Naive thymus-derived CD4-positive, alpha-beta T cell (primary cell): ENCODE data around the gene SPDYE9. TPM values are rescaled to one million over a fixed set of nuclear protein-coding genes. Genes with fewer than 3 reads are reported as not detected.
"Not testable (repeated sequence)": the region's sequence is repeated elsewhere in the genome, so short reads cannot be mapped to it uniquely, and the experiment has no call there.

Experiments
- ATAC-seq: fragments of 150-1000 bp; cut with Tn5 transposase; 2 replicates; pipeline ENCODE4 v1.10.0; 2021; ENCODE audit warnings: mild to moderate bottlenecking, moderate library complexity
- CTCF ChIA-PET: fragments of 350-600 bp; sonication (Branson Sonifier 250); formaldehyde crosslinking; loops from one replicate; lab custom pipeline; 2021; ENCODE audit warnings: antibody characterized with exemption; lab: Charles Lee
- POLR2A ChIA-PET: fragments of 350-600 bp; sonication (Branson Sonifier 250); formaldehyde crosslinking; loops from one replicate; lab custom pipeline; 2021; ENCODE audit warnings: antibody characterized with exemption, inconsistent platforms; lab: Charles Lee
- DNase-seq, 9 donors: peaks; one replicate each; pipeline versions ENCODE4 v3.0.0 to v3.0.0-alpha.2; 2020 to 2022; ENCODE audit warnings: mixed read lengths in 1 of 9
- H3K27ac ChIP-seq: one replicate; pipeline ENCODE4 v1.7.0; 2013; ENCODE audit warnings: mild to moderate bottlenecking, low read depth, low read length, moderate library complexity
- H3K27me3 ChIP-seq, 2 donors: one replicate each; pipeline ENCODE4 v1.7.0; 2013; ENCODE audit warnings: low read length in 2 of 2, mild to moderate bottlenecking in 2 of 2, moderate library complexity in 2 of 2; ENCODE audit not compliant: control insufficient read depth in 2 of 2, insufficient read depth in 2 of 2
- H3K36me3 ChIP-seq, 3 experiments: 1 replicate in 2 of 3; 2 replicates in 1 of 3; pipeline ENCODE4 v1.7.0; 2013; ENCODE audit warnings: low read length in 3 of 3, mild to moderate bottlenecking in 3 of 3, moderate library complexity in 1 of 3; ENCODE audit not compliant: insufficient read depth in 3 of 3, control insufficient read depth in 2 of 3
- H3K4me1 ChIP-seq, 2 donors: one replicate each; pipeline ENCODE4 v1.7.0; 2013; ENCODE audit warnings: low read length in 2 of 2, mild to moderate bottlenecking in 2 of 2, moderate library complexity in 1 of 2; ENCODE audit not compliant: control insufficient read depth in 2 of 2, insufficient read depth in 2 of 2
- H3K4me3 ChIP-seq: 2 replicates; pipeline ENCODE4 v1.7.0; 2013; ENCODE audit warnings: mild to moderate bottlenecking, low read length
- H3K9me3 ChIP-seq, 3 experiments: 1 replicate in 2 of 3; 2 replicates in 1 of 3; pipeline ENCODE4 v1.7.0; 2013; ENCODE audit warnings: low read length in 3 of 3; ENCODE audit not compliant: control insufficient read depth in 2 of 3
- H3K27ac Mint-ChIP-seq, 9 donors: one replicate each; pipeline ENCODE4 v1.8.0; 2020 to 2022; ENCODE audit warnings: mixed read lengths in 9 of 9, mild to moderate bottlenecking in 8 of 9, moderate library complexity in 5 of 9, inconsistent platforms in 2 of 9
- H3K27me3 Mint-ChIP-seq, 5 donors: one replicate each; pipeline ENCODE4 v1.8.0; 2021 to 2022; ENCODE audit warnings: mixed read lengths in 5 of 5, mild to moderate bottlenecking in 1 of 5
- H3K36me3 Mint-ChIP-seq, 5 donors: one replicate each; pipeline ENCODE4 v1.8.0; 2020 to 2022; ENCODE audit warnings: mixed read lengths in 5 of 5, mild to moderate bottlenecking in 3 of 5, inconsistent platforms in 1 of 5
- H3K4me1 Mint-ChIP-seq, 7 donors: one replicate each; pipeline ENCODE4 v1.8.0; 2020 to 2022; ENCODE audit warnings: mixed read lengths in 7 of 7, mild to moderate bottlenecking in 3 of 7, inconsistent platforms in 1 of 7
- H3K4me3 Mint-ChIP-seq, 10 donors: one replicate each; pipeline ENCODE4 v1.8.0; 2020 to 2022; ENCODE audit warnings: mild to moderate bottlenecking in 10 of 10, mixed read lengths in 10 of 10, moderate library complexity in 6 of 10, inconsistent platforms in 2 of 10
- H3K9me3 Mint-ChIP-seq, 11 donors: one replicate each; pipeline ENCODE4 v1.8.0; 2020 to 2022; ENCODE audit warnings: mixed read lengths in 11 of 11, mild to moderate bottlenecking in 4 of 11, inconsistent platforms in 1 of 11, moderate library complexity in 1 of 11
- intact Hi-C, 2 donors: fragments of 100-400 bp; cut with micrococcal nuclease; formaldehyde crosslinking; loops; one replicate each; pipeline ENCODE4 v1.15.1; 2023
- polyA plus RNA-seq, 2 donors: library from polyadenylated mRNA; unstranded; fragments of 300-500 nt; fragmentation: Illumina TruSeq; gene quantifications; one replicate each; pipeline ENCODE4 v1.2.3, GENCODE V29; 2021
- total RNA-seq, 6 experiments: library from RNA in 5 of 6; stranded (reverse) in 5 of 6; gene quantifications; 1 replicate in 5 of 6; 2 replicates in 1 of 6; pipeline ENCODE4 v1.2.3 and lab custom pipeline; 2021 to 2026

SPDYE9 gene
- total and polyA plus RNA-seq, 7 experiments from 2014 or later: 0.08 TPM; not detected in 6

DNA sequence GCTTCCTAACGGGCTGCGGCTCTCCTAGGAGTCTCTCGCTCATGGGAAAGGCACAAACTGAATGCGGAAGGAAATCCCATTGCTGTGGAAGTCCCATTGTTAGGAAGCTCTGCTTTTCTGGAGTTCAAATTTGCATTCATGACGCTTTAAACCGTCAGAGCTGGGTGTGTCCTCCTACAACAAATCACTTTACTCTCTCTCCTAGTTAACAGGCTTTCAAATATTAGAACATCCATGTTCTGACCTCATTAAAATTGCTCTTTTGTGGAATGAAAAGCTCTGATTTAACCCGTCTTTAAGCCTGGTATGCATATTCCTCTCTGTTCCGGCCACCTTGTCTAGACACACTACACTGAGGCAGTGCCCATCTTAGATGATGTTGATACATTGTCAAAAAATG lies 28.0 kb downstream of the SPDYE9 start, which contains the start of gene SPDYE11:
TSS of gene SPDYE11 (minus strand) at position 101 of the 400 bp plus-strand sequence. CDS start 1,800 bp downstream, outside the sequence.
- H3K4me3 Mint-ChIP-seq, H3K9me3 ChIP-seq, H3K27me3 ChIP-seq, CTCF ChIA-PET, H3K4me1 Mint-ChIP-seq, H3K27ac Mint-ChIP-seq, DNase-seq, H3K9me3 Mint-ChIP-seq, H3K27ac ChIP-seq, H3K36me3 ChIP-seq, H3K27me3 Mint-ChIP-seq, intact Hi-C loops, POLR2A ChIA-PET, ATAC-seq, H3K4me1 ChIP-seq, H3K4me3 ChIP-seq, H3K36me3 Mint-ChIP-seq: not testable (repeated sequence)

- H3K36me3 ChIP-seq, intact Hi-C loops, H3K27me3 ChIP-seq, POLR2A ChIA-PET, H3K9me3 ChIP-seq, H3K9me3 Mint-ChIP-seq, ATAC-seq, CTCF ChIA-PET, H3K27ac Mint-ChIP-seq, H3K4me3 Mint-ChIP-seq, H3K4me3 ChIP-seq, H3K36me3 Mint-ChIP-seq, H3K27ac ChIP-seq, H3K4me1 ChIP-seq, H3K4me1 Mint-ChIP-seq, DNase-seq, H3K27me3 Mint-ChIP-seq: not testable (repeated sequence)
Observed at GRCh38 chr7:73029666-73030065, 56.2 kb downstream of the SPDYE9 start, which contains the start of gene SPDYE8. SPDYE8 (minus strand) TSS chr7:73029766; CDS start chr7:73027966, 1,800 bp downstream.

Other genes with a start within 250 kb of the SPDYE9 start
- gene POM121, start 160.9 kb downstream of the SPDYE9 start, total RNA-seq: 10 to 100 TPM; 60.8 to 73.4 (median 64.8) TPM
- 10 to 100 TPM; 10.9 to 19.8 TPM for gene POM121, start 160.9 kb downstream of the SPDYE9 start, polyA plus RNA-seq
- 1 to 10 TPM; 1.3 to 9.4 (median 5.1) TPM for gene TRIM74, start 116.6 kb downstream of the SPDYE9 start, total RNA-seq
- gene TRIM74, start 116.6 kb downstream of the SPDYE9 start, polyA plus RNA-seq: under 1 TPM in 1 of 2 donors, not detected in 1; 0.31 TPM
- gene SPDYE8, start 56.3 kb downstream of the SPDYE9 start, total RNA-seq: not detected
- under 1 TPM in 1 of 2 donors, not detected in 1; 0.08 TPM for gene SPDYE8, start 56.3 kb downstream of the SPDYE9 start, polyA plus RNA-seq
- gene SPDYE11, start 28.1 kb downstream of the SPDYE9 start, total RNA-seq: not detected
- gene SPDYE11, start 28.1 kb downstream of the SPDYE9 start, polyA plus RNA-seq: under 1 TPM in 1 of 2 donors, not detected in 1; 0.08 TPM
- 10 to 100 TPM; 34.3 to 81.6 (median 46.0) TPM for gene NSUN5, start 222.8 kb upstream of the SPDYE9 start, total RNA-seq
- gene NSUN5, start 222.8 kb upstream of the SPDYE9 start, polyA plus RNA-seq: 10 to 100 TPM; 53.2 to 72.5 TPM
- not detected for gene TRIM50, start 242.0 kb upstream of the SPDYE9 start, total RNA-seq
- not detected for gene TRIM50, start 242.0 kb upstream of the SPDYE9 start, polyA plus RNA-seq
- under 1 TPM in 1 of 5 experiments, not detected in 4; 0.24 TPM for gene FKBP6, start 242.1 kb upstream of the SPDYE9 start, total RNA-seq
- gene FKBP6, start 242.1 kb upstream of the SPDYE9 start, polyA plus RNA-seq: not detected